ENCODE results near the gene USP11. TPM values are rescaled to one million over a fixed set of nuclear protein-coding genes. Genes with fewer than 3 reads are reported as not detected.

Gene USP11
- total RNA-seq, 1 experiment from 2014 or later: 153 TPM

GRCh38 chrX:47266643-47267042 is 33.8 kb downstream of the USP11 start:
- WGBS (ENCODE audit: extremely low coverage, insufficient read length, low lambda C conversion rate): no CpG with 5 or more reads among the region's 7 CpGs
- Histone ChIP-seq H4K20me1 (ENCODE audit: control insufficient read depth, insufficient read depth, insufficient read length) (no peaks in the 10 kb centered on the region), H3K4ac (ENCODE audit: low read depth, low read length) (no peak overlapping the region), H3K23me2 (ENCODE audit: insufficient read length, low read depth, low read length, poor library complexity, severe bottlenecking) (no peaks in the 10 kb centered on the region), H4K5ac (ENCODE audit: insufficient read length, low read depth, low read length) (no peak overlapping the region), H4K91ac (ENCODE audit: insufficient read length, low read depth, low read length) (no peak overlapping the region), H2BK12ac (ENCODE audit: insufficient read length, low read depth, low read length) (no peak overlapping the region), H3K27me3 (ENCODE audit: insufficient read depth, low read length) (no peaks in the 10 kb centered on the region), H3K14ac (ENCODE audit: insufficient read depth, low read length) (no peak overlapping the region), H3K23ac (ENCODE audit: insufficient read length, low read depth, low read length) (no peak overlapping the region), H2BK5ac (ENCODE audit: insufficient read length, low read length) (no peak overlapping the region), H3K4me2 (ENCODE audit: insufficient read depth, insufficient read length, low read length) (no peak overlapping the region), H3K27ac (ENCODE audit: insufficient read length, low read depth, low read length) (no peak overlapping the region), H3K56ac (ENCODE audit: insufficient read length, low read depth, low read length) (no peak overlapping the region), H3K79me2 (ENCODE audit: insufficient read depth, low read length) (no peaks in the 10 kb centered on the region), H2BK20ac (ENCODE audit: low read depth, low read length, poor library complexity, severe bottlenecking) (no peak overlapping the region), H3K79me1 (ENCODE audit: insufficient read depth, low read depth, low read length, poor library complexity, severe bottlenecking) (no peaks in the 10 kb centered on the region), H4K8ac (replicated peaks; ENCODE audit: insufficient read length, low read depth, low read length) (no peak overlapping the region), H2BK120ac (ENCODE audit: low read depth, low read length, poor library complexity, severe bottlenecking) (no peak overlapping the region), H3K9me3 (ENCODE audit: control insufficient read depth, low read depth, low read length) (no peaks in the 10 kb centered on the region), H3K9ac (ENCODE audit: extremely low read depth, insufficient read length, low read length) (no peak overlapping the region), H3K18ac (ENCODE audit: insufficient read length, low read depth, low read length) (no peak overlapping the region), H2BK15ac (ENCODE audit: low read depth, low read length) (no peak overlapping the region), H3T11ph (ENCODE audit: low read length) (no peak overlapping the region), H2AK5ac (ENCODE audit: insufficient read length, low read length) (no peak overlapping the region), H2AFZ (ENCODE audit: low read length) (no peak overlapping the region), H3K4me1 (ENCODE audit: insufficient read depth, low read length) (no peaks in the 10 kb centered on the region)
- H3K27ac Mint-ChIP-seq: peak overlapping the region in 1 of 3 experiments; percentile 62; a peak in 1 of 7 replicates
- H3K4me1 Mint-ChIP-seq: no peaks in the 10 kb centered on the region; a peak in 1 of 4 replicates
- peaks cover 0 to 8% (median 5%) of the 10 kb centered on the region in 3 experiments; a peak in 3 of 7 replicates for H3K36me3 Mint-ChIP-seq (ENCODE audit: insufficient read depth in 1 of 3, low read depth in 3 of 3)
- DNase-seq: no peak
- H3K27me3 Mint-ChIP-seq (ENCODE audit: low read depth): peaks cover 2% of the 10 kb centered on the region; the same call in 1 of the 2 replicates
- H3K4me3 Mint-ChIP-seq: no peak overlapping the region
- H3K9me3 Mint-ChIP-seq: peaks cover 40 to 54% of the 10 kb centered on the region in 2 experiments
- TF ChIP-seq, protein P1, sequence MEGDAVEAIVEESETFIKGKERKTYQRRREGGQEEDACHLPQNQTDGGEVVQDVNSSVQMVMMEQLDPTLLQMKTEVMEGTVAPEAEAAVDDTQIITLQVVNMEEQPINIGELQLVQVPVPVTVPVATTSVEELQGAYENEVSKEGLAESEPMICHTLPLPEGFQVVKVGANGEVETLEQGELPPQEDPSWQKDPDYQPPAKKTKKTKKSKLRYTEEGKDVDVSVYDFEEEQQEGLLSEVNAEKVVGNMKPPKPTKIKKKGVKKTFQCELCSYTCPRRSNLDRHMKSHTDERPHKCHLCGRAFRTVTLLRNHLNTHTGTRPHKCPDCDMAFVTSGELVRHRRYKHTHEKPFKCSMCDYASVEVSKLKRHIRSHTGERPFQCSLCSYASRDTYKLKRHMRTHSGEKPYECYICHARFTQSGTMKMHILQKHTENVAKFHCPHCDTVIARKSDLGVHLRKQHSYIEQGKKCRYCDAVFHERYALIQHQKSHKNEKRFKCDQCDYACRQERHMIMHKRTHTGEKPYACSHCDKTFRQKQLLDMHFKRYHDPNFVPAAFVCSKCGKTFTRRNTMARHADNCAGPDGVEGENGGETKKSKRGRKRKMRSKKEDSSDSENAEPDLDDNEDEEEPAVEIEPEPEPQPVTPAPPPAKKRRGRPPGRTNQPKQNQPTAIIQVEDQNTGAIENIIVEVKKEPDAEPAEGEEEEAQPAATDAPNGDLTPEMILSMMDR (conservative IDR thresholded peaks at IDR 0.05): no peak
